Epithelial cell of esophagus (primary cell): Measurements from ENCODE around the gene RRP36.

Experiments
- DNase-seq: peaks from one replicate; pipeline ENCODE4 v3.0.0; 2010; ENCODE audit warnings: low read depth
- H3K4me3 ChIP-seq: 2 replicates; pipeline ENCODE4 v1.5.1; 2011; ENCODE audit warnings: mild to moderate bottlenecking, low read length, control low read depth
- TF ChIP-seq, protein P1 (sequence below): IDR thresholded peaks from 2 replicates; pipeline ENCODE4 v1.5.1; 2011; ENCODE audit warnings: low read depth, mild to moderate bottlenecking, low read length, control low read depth, inconsistent platforms; ENCODE audit not compliant: insufficient read depth; ENCODE audit errors: missing control alignments

The RRP36 gene

DNA sequence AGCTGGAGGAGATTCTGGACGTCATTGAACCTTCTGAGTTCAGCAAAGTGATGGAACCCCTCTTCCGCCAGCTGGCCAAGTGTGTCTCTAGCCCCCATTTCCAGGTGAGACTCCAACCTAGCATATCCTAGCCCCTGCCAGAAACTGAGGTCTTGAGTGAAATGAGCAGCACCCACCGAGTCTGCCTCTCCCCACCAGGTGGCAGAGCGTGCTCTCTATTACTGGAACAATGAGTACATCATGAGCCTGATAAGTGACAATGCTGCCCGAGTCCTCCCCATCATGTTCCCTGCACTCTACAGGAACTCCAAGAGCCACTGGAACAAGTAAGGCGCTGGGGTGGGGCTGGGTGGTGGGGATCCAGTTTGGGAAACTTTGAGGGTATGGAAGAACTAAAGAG, 12.3 kb upstream of the RRP36 start:
- DNase-seq, result peak; percentile 46
- TF ChIP-seq, protein P1, sequence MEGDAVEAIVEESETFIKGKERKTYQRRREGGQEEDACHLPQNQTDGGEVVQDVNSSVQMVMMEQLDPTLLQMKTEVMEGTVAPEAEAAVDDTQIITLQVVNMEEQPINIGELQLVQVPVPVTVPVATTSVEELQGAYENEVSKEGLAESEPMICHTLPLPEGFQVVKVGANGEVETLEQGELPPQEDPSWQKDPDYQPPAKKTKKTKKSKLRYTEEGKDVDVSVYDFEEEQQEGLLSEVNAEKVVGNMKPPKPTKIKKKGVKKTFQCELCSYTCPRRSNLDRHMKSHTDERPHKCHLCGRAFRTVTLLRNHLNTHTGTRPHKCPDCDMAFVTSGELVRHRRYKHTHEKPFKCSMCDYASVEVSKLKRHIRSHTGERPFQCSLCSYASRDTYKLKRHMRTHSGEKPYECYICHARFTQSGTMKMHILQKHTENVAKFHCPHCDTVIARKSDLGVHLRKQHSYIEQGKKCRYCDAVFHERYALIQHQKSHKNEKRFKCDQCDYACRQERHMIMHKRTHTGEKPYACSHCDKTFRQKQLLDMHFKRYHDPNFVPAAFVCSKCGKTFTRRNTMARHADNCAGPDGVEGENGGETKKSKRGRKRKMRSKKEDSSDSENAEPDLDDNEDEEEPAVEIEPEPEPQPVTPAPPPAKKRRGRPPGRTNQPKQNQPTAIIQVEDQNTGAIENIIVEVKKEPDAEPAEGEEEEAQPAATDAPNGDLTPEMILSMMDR, result peak; percentile 51
- H3K4me3 ChIP-seq, result no peak overlapping the region

DNA sequence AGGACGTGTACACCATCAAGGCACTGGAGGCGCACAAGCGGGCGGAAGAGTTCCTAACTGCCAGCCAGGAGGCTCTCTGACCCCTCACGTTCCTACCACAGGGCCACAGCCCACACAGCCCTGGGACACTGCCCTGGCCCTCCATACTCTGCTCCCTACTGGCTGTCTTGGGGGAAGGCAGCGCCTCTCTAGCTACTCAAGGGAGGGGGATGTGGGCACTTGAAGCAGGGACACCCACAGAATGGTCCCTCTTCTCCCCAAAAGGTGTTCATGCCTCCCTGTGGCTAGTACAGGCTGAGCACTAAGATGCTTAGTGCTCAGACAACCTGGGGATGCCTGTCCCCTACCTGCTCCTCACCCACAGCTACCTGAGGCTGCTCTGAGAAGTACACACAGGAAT, 10.2 kb upstream of the RRP36 start:
- TF ChIP-seq, protein P1, result no peak
- no peak overlapping the region for H3K4me3 ChIP-seq
- no peak for DNase-seq

DNA sequence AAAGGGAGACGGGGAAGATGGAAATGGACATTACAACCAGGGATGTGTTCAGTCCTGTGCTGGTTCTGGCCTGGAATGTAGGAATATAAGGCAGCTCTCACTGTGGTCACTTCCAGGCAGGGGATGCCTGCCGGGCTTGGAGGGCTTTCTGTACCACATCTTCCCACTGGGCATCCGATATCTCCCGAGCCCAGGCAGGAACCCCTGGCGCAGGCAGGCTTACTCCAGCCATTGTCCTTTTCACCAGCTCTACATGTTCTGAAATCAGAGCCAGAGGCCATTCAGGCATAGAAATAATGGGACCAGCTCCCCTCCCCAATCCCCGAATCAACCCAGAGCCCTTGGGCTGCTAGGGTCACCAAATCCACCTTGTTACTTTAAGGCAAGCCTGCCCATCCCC, 9.1 kb upstream of the RRP36 start:
- no peak overlapping the region for H3K4me3 ChIP-seq
- DNase-seq, result no peak
- TF ChIP-seq, protein P1, result no peak

DNA sequence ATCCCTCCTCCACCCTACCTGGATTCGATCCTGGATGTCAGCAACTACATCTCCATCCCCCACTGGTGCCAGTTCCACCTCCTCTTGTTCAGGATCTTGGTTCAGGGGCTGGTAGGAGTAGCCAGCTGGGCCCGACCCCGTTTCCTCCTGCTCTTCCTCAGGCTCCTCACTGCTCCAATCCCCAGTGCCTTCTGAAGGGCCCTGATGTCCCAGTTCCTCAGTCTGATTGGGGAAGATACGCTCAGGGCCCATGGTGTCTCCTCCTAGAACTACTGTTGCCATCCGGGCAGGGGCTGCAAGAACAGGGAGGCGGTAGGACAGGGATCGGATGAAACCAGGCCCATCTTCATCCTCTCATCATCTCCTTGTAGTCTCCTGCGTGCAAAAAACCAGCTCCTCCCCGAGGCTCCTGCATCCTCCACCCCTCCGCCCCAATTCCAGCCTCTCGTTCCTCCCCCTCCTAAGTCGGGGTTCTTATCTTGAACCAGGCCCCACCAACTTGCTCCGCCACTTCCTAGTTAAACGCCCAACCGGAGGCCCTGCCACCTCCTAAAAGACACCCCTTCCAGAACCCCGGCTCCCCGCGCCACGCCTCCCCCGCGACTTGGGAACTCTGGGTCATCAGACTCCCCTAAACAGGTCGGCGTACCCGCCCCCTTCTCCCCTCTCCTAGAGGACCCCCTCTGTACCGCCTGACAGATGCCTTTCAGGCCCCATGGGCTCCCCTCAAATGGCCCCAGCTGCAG, 8.2 kb upstream of the RRP36 start:
- H3K4me3 ChIP-seq, result peak overlapping the region; percentile 98
- TF ChIP-seq, protein P1, result no peak
- DNase-seq, result no peak

DNA sequence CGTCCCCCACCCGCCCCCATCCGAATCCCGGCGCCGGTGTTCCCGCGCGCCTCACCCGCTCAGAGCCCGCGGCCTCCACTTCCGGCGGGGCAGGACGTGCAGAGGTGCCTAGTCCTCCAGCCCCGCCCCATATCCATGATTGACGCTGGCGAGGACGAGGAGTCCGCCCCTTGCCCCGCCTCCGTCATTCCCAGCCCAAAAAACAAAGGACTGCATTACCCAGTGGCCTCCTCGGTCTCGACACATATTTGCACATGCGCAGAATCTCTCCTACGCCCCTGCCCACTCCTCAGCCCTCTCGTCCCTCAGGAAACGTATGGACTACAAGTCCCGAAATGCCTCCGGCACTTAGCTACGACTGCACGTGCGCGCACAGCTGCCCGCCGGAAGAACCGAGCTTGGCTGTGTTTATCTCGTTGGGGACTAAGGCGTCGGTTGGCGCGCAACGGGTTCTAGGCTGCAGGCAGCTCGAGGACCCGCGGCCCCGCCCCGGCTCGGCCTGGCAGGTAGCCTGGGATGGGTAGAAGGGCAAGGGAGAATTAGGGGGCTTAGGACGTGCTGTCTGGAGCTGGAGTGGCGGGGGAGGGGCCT, 7.5 kb upstream of the RRP36 start, which contains the start of the genes KLHDC3 and MEA1:
Gene KLHDC3, plus strand, starts transcription at position 407 of the 591 bp plus-strand sequence. CDS start 2,944 bp downstream, outside the sequence.
Gene MEA1, minus strand, starts transcription at position 104 of the 591 bp plus-strand sequence. CDS start 133 bp downstream, outside the sequence.
- DNase-seq, result peak; percentile 100
- peak within 1 kb of the TSS; percentile 98 for H3K4me3 ChIP-seq
- TF ChIP-seq, protein P1, result no peak

DNA sequence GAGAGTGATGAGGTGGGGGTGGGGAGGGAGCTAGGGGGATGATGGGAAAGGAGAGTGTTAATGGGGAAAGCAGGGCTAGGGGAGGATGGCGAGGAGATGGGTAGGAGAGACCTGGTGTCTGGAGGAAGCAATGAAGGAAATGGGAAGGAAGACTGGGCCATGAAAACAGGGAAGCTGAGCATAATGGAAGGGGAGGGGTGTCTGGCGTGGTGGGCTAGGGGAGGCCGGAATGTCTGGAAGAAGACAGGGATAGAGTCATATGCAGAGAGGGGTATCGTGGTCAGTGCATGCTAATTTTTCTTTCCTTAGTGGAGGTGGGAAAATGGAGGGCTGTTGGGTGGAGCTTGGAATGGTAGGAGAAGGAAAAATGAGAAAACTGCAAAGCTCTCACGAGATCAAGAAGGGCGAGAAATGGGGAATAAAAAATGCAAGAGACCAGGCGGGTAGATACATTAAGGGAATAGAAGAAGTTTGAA, 7.0 kb upstream of the RRP36 start:
- peak; percentile 30 for DNase-seq
- H3K4me3 ChIP-seq, result peak overlapping the region; percentile 98
- TF ChIP-seq, protein P1, result no peak
